Natural killer cell treated with Interleukin-12 subunit alpha and Interleukin-12 subunit beta and Interleukin-15 and Interleukin-18, amount 100 ng/mL, for 72 hours (primary cell): ENCODE results near the gene SIX5. TPM values are rescaled to one million over a fixed set of nuclear protein-coding genes. Genes with fewer than 3 reads are reported as not detected.
A peak's percentile ranks its signal among the peaks of the same experiment; 100 is the strongest.

Experiments used
- ATAC-seq, 2 donors: fragments of 150-1000 bp; cut with Tn5 transposase in 1 of 2; sonication (Bioruptor Pico), chemical (Tn5 transposase) in 1 of 2; 2 replicates each; pipeline ENCODE4 v1.10.0; 2021
- DNase-seq: peaks from one replicate; pipeline ENCODE4 v3.0.0; 2022; ENCODE audit warnings: low spot score
- H3K27ac Mint-ChIP-seq, 2 donors: 1 replicate in 1 of 2; 2 replicates in 1 of 2; pipeline ENCODE4 v1.8.0; 2022; ENCODE audit warnings: mixed read lengths in 2 of 2, mild to moderate bottlenecking in 1 of 2, moderate library complexity in 1 of 2
- H3K27me3 Mint-ChIP-seq, 2 donors: 1 replicate in 1 of 2; 2 replicates in 1 of 2; pipeline ENCODE4 v1.8.0; 2022; ENCODE audit warnings: mixed read lengths in 2 of 2
- H3K36me3 Mint-ChIP-seq: one replicate; pipeline ENCODE4 v1.8.0; 2022; ENCODE audit warnings: mixed read lengths
- H3K4me1 Mint-ChIP-seq, 2 donors: 1 replicate in 1 of 2; 2 replicates in 1 of 2; pipeline ENCODE4 v1.8.0; 2022; ENCODE audit warnings: low read depth in 2 of 2, mixed read lengths in 2 of 2, mild to moderate bottlenecking in 1 of 2
- H3K4me3 Mint-ChIP-seq: one replicate; pipeline ENCODE4 v1.8.0; 2022; ENCODE audit warnings: mixed read lengths
- H3K9me3 Mint-ChIP-seq: 2 replicates; pipeline ENCODE4 v1.8.0; 2022; ENCODE audit warnings: mixed read lengths
- total RNA-seq, 2 donors: library from RNA; stranded (reverse); gene quantifications; one replicate each; pipeline ENCODE4 v1.2.3, GENCODE V29; 2022

The SIX5 gene
- 1 to 10 TPM; 3.0 to 3.6 TPM for total RNA-seq

DNA sequence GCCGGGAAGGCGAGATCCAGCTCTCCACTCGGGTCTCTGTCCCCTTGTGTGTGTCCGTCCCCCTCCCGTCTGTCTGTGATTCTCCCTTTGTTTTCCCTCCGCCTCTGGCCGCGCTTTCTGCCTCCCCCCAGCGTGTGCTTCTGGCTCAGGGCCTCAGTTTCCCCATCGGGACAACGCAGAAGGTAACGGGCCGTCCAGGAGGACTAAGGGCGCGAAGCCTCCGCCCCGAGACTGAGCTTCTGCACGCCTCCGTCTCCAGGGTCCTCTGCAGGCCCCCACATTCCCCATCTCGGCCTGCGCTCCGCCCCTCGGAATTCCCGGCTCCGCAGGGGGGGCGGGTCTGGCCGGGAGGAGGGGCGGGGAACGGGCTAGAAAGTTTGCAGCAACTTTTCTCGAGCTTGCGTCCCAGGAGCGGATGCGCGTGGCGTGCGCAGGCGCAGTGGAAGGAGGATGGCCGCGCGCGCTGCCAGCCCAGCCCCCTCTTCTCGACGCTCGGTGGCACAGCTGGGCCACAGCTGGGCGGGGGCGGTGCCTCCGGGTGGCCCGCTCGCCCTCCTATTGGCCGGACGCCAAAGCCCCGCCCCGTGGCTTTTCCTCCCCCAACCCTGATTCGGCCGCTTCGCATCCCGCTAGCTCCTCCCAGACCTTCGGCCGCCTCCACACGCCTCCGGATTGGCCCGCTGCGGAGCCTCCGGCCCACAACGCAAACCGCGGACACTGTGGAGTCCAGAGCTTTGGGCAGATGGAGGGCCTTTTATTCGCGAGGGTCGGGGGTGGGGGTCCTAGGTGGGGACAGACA, at the start of gene SIX5:
Gene SIX5 (minus strand): TSS at position 269 of the 799 bp plus-strand sequence. CDS start 408 bp downstream, outside the sequence.
- DNase-seq (peak; percentile 99), ATAC-seq (peak; percentile 88 to 91)

DNA sequence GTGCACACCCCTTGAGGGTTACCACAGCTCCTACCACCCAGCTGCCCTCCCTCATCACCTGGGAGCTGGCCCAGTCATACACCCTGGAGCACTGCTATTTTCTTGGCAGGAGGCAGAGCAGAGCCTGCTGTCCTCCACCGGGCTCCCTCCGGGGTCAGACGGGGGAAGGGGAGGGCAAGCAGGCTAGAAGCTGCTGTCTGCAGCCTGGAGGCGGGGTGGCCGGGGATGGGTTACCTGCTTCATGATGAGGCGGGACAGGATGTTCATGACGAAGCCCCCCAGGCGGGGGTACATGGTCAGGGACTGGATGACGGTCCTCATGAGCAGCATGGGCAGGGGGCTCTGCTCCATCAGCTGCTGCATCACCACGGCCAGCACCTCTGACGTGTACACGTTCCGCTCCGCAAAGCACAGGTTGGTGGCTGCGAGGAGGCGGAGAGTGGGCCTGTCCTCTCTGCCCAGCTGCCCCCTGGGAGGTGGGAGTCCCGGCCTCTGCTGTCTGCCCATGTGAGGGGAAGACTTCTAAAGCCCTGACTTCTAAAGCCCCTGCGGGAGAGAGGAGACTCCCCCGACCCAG, 48.8 kb upstream of the SIX5 start:
- Mint-ChIP-seq H3K9me3 (no peaks in the 10 kb centered on the region), H3K27ac (no peak overlapping the region), H3K4me1 (peaks cover 0 to 5% of the 10 kb centered on the region in 2 donors), H3K36me3 (no peaks in the 10 kb centered on the region), H3K4me3 (no peak overlapping the region), H3K27me3 (peaks cover 0 to 4% of the 10 kb centered on the region in 2 donors)
- ATAC-seq (no peak), DNase-seq (peak; percentile 51)

More for the DNA sequence above, at the start of gene SIX5:
- no peaks in the 10 kb centered on the region for H3K36me3 Mint-ChIP-seq
- H3K27ac Mint-ChIP-seq = peak within 1 kb of the TSS; percentile 83 to 92
- H3K4me3 Mint-ChIP-seq = peak within 1 kb of the TSS; percentile 88
- no peaks in the 10 kb centered on the region for H3K27me3 Mint-ChIP-seq
- peaks cover 4 to 14% of the 10 kb centered on the region in 2 donors for H3K4me1 Mint-ChIP-seq
- no peaks in the 10 kb centered on the region for H3K9me3 Mint-ChIP-seq

GRCh38 chr19:45817010-45817724, 48.1 kb upstream of the SIX5 start:
- no peaks in the 10 kb centered on the region for H3K9me3 Mint-ChIP-seq
- H3K4me1 Mint-ChIP-seq = peaks cover 0 to 5% of the 10 kb centered on the region in 2 donors
- no peak overlapping the region for H3K27ac Mint-ChIP-seq
- H3K27me3 Mint-ChIP-seq = peaks cover 0 to 4% of the 10 kb centered on the region in 2 donors
- DNase-seq (peak; percentile 95), ATAC-seq (peak; percentile 95)
- H3K36me3 Mint-ChIP-seq = no peaks in the 10 kb centered on the region
- H3K4me3 Mint-ChIP-seq = no peak overlapping the region

DNA sequence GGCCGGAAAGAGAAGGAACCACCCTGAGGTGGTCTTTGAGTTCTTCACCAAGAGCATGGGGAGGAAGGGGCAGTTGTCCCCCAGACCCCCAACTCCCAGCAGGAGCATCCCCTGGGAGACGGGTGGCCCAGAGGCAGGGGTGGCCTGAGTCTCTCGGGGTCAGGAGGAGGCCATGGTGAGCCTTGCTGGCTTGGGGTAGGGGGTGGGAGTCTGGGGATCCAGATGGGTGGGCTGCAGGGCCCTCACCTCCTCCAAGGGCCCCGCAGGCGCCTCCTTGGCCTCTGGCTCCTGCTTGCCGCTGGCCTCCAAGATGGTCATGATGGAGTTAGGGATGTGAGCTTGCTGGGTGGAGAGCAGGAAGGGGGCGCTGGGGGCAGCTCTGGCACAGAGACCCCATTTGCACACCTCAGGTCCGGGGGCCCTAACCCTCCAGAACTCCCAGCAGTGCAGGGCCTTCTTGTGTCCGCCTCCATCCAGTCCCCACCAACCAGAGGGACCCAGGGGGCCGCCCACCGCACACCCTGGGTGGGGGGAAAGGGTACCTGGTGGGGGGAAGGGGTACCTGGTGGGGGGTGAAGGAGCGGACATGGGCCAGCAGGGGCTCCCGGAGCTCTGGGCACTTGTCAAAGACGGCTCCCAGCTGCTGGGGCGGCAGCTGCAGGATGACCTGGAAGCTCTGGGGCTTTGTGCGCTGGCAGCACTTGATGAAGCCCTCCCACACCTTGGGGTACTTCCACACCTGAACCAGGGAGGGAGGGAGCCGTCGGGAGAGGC, 47.4 kb upstream of the SIX5 start:
- no peak overlapping the region for H3K4me3 Mint-ChIP-seq
- H3K27me3 Mint-ChIP-seq = peaks cover 0 to 4% of the 10 kb centered on the region in 2 donors
- H3K27ac Mint-ChIP-seq = no peak overlapping the region
- peak; percentile 58 for DNase-seq
- peaks cover 0 to 5% of the 10 kb centered on the region in 2 donors for H3K4me1 Mint-ChIP-seq
- no peaks in the 10 kb centered on the region for H3K36me3 Mint-ChIP-seq
- H3K9me3 Mint-ChIP-seq = no peaks in the 10 kb centered on the region
- ATAC-seq = no peak

GRCh38 chr19:45815481-45816216, 46.6 kb upstream of the SIX5 start:
- H3K4me3 Mint-ChIP-seq = no peak overlapping the region
- H3K36me3 Mint-ChIP-seq = no peaks in the 10 kb centered on the region
- DNase-seq (peak; percentile 58), ATAC-seq (no peak)
- peaks cover under 1 to 5% of the 10 kb centered on the region in 2 donors for H3K4me1 Mint-ChIP-seq
- H3K9me3 Mint-ChIP-seq = no peaks in the 10 kb centered on the region
- peaks cover 0 to 4% of the 10 kb centered on the region in 2 donors for H3K27me3 Mint-ChIP-seq
- no peak overlapping the region for H3K27ac Mint-ChIP-seq

GRCh38 chr19:45814851-45815480, 45.9 kb upstream of the SIX5 start, which contains the start of gene RSPH6A:
Gene RSPH6A (minus strand): TSS chr19:45815308. CDS start chr19:45815176, 132 bp downstream.
- DNase-seq (no peak), ATAC-seq (no peak)
- Mint-ChIP-seq H3K4me1 (peaks cover 4 to 5% of the 10 kb centered on the region in 2 donors), H3K27ac (no peak within 1 kb of the TSS), H3K36me3 (no peaks in the 10 kb centered on the region), H3K27me3 (peaks cover 0 to 4% of the 10 kb centered on the region in 2 donors), H3K4me3 (no peak within 1 kb of the TSS), H3K9me3 (no peaks in the 10 kb centered on the region)

GRCh38 chr19:45814166-45814780, 45.2 kb upstream of the SIX5 start:
- no peaks in the 10 kb centered on the region for H3K36me3 Mint-ChIP-seq
- H3K9me3 Mint-ChIP-seq = no peaks in the 10 kb centered on the region
- no peak overlapping the region for H3K27ac Mint-ChIP-seq
- no peak for DNase-seq
- H3K4me3 Mint-ChIP-seq = no peak overlapping the region
- peaks cover 9 to 10% of the 10 kb centered on the region in 2 donors for H3K4me1 Mint-ChIP-seq
- ATAC-seq = no peak
- peaks cover 0 to 6% of the 10 kb centered on the region in 2 donors for H3K27me3 Mint-ChIP-seq

DNA sequence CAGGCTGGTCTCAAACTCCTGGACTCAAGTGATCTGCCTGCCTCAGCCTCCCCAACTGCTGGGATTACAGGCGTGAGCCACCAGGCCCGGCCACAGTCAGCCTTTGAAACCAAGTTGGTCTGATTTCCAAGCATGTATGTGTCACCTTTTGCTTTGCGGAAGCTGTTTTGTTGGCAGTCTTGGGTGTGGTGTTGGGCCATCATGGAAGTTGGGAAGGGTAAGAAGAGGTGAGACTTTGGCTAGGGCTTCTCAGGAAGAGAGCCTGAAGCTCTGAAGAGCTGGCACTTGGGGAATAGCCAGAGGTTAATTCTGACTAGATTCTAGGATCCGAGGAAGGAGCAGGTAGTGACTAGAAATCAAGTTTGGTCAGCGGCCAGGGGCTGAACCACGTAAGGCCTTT, 43.2 kb upstream of the SIX5 start:
- ATAC-seq (no peak), DNase-seq (no peak)
- no peaks in the 10 kb centered on the region for H3K9me3 Mint-ChIP-seq
- no peak overlapping the region for H3K4me3 Mint-ChIP-seq
- H3K27me3 Mint-ChIP-seq = peaks cover 0 to 6% of the 10 kb centered on the region in 2 donors
- H3K36me3 Mint-ChIP-seq = no peaks in the 10 kb centered on the region
- H3K4me1 Mint-ChIP-seq = peaks cover 8 to 9% of the 10 kb centered on the region in 2 donors
- H3K27ac Mint-ChIP-seq = no peak overlapping the region

DNA sequence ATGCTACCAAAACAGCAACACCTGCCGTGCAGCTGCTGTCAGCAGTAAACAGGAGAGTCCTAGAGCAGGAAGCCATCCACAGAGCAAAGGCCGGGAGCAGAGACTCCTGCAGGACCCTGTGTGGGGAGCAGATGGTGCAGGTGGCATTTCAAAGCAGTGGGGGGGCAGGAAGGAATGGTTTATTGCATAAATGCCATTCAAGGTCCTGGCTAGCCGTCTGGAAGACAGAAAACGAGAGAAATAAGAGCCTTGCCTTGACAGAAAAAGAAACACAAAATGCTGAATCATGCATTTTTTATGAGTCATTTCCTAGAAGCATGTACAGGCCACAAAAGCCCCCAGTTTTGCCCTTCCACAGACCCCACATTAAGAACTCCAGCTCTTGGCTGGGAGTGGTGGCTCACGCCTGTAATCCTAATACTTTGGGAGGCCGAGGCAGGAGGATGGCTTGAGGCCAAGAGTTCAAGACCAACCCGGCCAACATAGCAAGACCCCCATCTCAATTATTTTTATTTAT, 40.6 kb upstream of the SIX5 start:
- H3K9me3 Mint-ChIP-seq = no peaks in the 10 kb centered on the region
- peak overlapping the region; percentile 15 to 78 for H3K27ac Mint-ChIP-seq
- DNase-seq (no peak), ATAC-seq (peak; percentile 37 to 50)
- H3K27me3 Mint-ChIP-seq = peaks cover 7 to 10% of the 10 kb centered on the region in 2 donors
- H3K36me3 Mint-ChIP-seq = no peaks in the 10 kb centered on the region
- H3K4me1 Mint-ChIP-seq = peaks cover 6 to 12% of the 10 kb centered on the region in 2 donors
- peak overlapping the region; percentile 24 for H3K4me3 Mint-ChIP-seq

GRCh38 chr19:45805719-45806118, 36.7 kb upstream of the SIX5 start:
- Mint-ChIP-seq H3K27me3 (peaks cover 12 to 15% of the 10 kb centered on the region in 2 donors), H3K9me3 (no peaks in the 10 kb centered on the region), H3K4me1 (peaks cover 6 to 12% of the 10 kb centered on the region in 2 donors), H3K27ac (no peak overlapping the region), H3K4me3 (no peak overlapping the region), H3K36me3 (no peaks in the 10 kb centered on the region)
- ATAC-seq = no peak
- no peak for DNase-seq

DNA sequence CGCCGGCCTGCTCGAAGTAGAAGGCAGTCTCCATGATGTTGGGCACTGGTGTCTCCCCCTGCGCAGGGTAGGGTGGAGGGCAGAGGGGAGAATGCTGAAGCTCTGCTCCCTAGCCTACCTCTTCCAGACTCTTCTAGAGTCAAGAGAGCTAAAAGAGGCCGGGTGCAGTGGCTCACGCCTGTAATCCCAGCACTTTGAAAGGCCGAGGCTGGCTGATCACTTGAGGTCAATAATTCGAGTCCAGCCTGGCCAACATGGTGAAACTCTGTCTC, 35.8 kb upstream of the SIX5 start:
- no peak overlapping the region for H3K4me3 Mint-ChIP-seq
- DNase-seq (no peak), ATAC-seq (no peak)
- peaks cover 12 to 15% of the 10 kb centered on the region in 2 donors for H3K27me3 Mint-ChIP-seq
- H3K36me3 Mint-ChIP-seq = no peaks in the 10 kb centered on the region
- no peak overlapping the region for H3K27ac Mint-ChIP-seq
- no peaks in the 10 kb centered on the region for H3K9me3 Mint-ChIP-seq
- H3K4me1 Mint-ChIP-seq = peaks cover 6 to 8% of the 10 kb centered on the region in 2 donors
